GM19395 (cell line): ENCODE results near the gene MYO5B.
A peak's percentile ranks its signal among the peaks of the same experiment; 100 is the strongest.
"Not testable (repeated sequence)": the region's sequence is repeated elsewhere in the genome, so short reads cannot be mapped to it uniquely, and the experiment has no call there.

Source experiments
- ATAC-seq: cut with Tn5 transposase; IDR thresholded peaks from one replicate; pipeline ENCODE4 v1.9.1; 2021; ENCODE audit warnings: mild to moderate bottlenecking, moderate library complexity; ENCODE audit not compliant: unreplicated experiment

MYO5B gene

GRCh38 chr18:50194631-50195532 lies at the start of gene MYO5B:
Gene MYO5B, minus strand, starts transcription at chr18:50195147. Its CDS starts 354 bp downstream, at chr18:50194793.
- ATAC-seq = peak; percentile 76

- ATAC-seq = not testable (repeated sequence)
Observed at GRCh38 chr18:50241768-50242167, 46.8 kb upstream of the MYO5B start.

GRCh38 chr18:50240080-50240563 lies 45.2 kb upstream of the MYO5B start:
- no peak for ATAC-seq

- no peak for ATAC-seq
Observed at GRCh38 chr18:50232419-50232818, 37.5 kb upstream of the MYO5B start.

- no peak for ATAC-seq
Observed at GRCh38 chr18:50231621-50232020, 36.7 kb upstream of the MYO5B start.

- ATAC-seq = not testable (repeated sequence)
Observed at GRCh38 chr18:50220249-50220648, 25.3 kb upstream of the MYO5B start.

GRCh38 chr18:50218432-50219197 lies 23.7 kb upstream of the MYO5B start:
- ATAC-seq = peak; percentile 66

- ATAC-seq = no peak
Observed at GRCh38 chr18:50209311-50209710, 14.4 kb upstream of the MYO5B start.

GRCh38 chr18:50207722-50208121 lies 12.8 kb upstream of the MYO5B start:
- no peak for ATAC-seq

GRCh38 chr18:50203801-50204604 lies 9.1 kb upstream of the MYO5B start:
- ATAC-seq = no peak

GRCh38 chr18:50201476-50202018 lies 6.6 kb upstream of the MYO5B start:
- no peak for ATAC-seq

GRCh38 chr18:50199921-50200320 lies 5.0 kb upstream of the MYO5B start:
- no peak for ATAC-seq

GRCh38 chr18:50199346-50199855 lies 4.5 kb upstream of the MYO5B start:
- ATAC-seq = no peak

- no peak for ATAC-seq
Observed at GRCh38 chr18:50196261-50196660, 1.3 kb upstream of the MYO5B start.

- ATAC-seq = no peak
Observed at GRCh38 chr18:50195689-50196088, 742 bp upstream of the MYO5B start.

- ATAC-seq = peak; percentile 12
Observed at GRCh38 chr18:50193796-50194630, 934 bp downstream of the MYO5B start.

GRCh38 chr18:50192995-50193795 lies 1.8 kb downstream of the MYO5B start:
- no peak for ATAC-seq

GRCh38 chr18:50190926-50191325 lies 4.0 kb downstream of the MYO5B start:
- ATAC-seq = no peak

- no peak for ATAC-seq
Observed at GRCh38 chr18:50190236-50190635, 4.7 kb downstream of the MYO5B start.
